ENCODE data around the gene CDCP1. TPM values are rescaled to one million over a fixed set of nuclear protein-coding genes. Genes with fewer than 3 reads are reported as not detected.
"Not testable (repeated sequence)": the region's sequence is repeated elsewhere in the genome, so short reads cannot be mapped to it uniquely, and the experiment has no call there.

CDCP1 gene
- total RNA-seq, 1 donor from 2014 or later: 7.4 TPM

GRCh38 chr3:45081506-45082141 lies 64.6 kb downstream of the CDCP1 start:
- H3K27ac Mint-ChIP-seq: no peak overlapping the region
- peaks cover 8% of the 10 kb centered on the region for H3K4me1 Mint-ChIP-seq (ENCODE audit: low read depth)
- intact Hi-C loops (cut with micrococcal nuclease): no loop called here
- peaks cover 14% of the 10 kb centered on the region for H3K36me3 Mint-ChIP-seq (ENCODE audit: low read depth)
- H3K9me3 Mint-ChIP-seq: no peaks in the 10 kb centered on the region
- no peaks in the 10 kb centered on the region for H3K27me3 Mint-ChIP-seq (ENCODE audit: low read depth)
- DNase-seq (ENCODE audit: low spot score): no peak
- H3K4me3 Mint-ChIP-seq (ENCODE audit: low read depth): no peak overlapping the region

GRCh38 chr3:45080824-45081223 lies 65.4 kb downstream of the CDCP1 start:
- H3K9me3 Mint-ChIP-seq: no peaks in the 10 kb centered on the region
- no peak for DNase-seq (ENCODE audit: low spot score)
- peaks cover 14% of the 10 kb centered on the region for H3K36me3 Mint-ChIP-seq (ENCODE audit: low read depth)
- no peaks in the 10 kb centered on the region for H3K27me3 Mint-ChIP-seq (ENCODE audit: low read depth)
- no peak overlapping the region for H3K4me3 Mint-ChIP-seq (ENCODE audit: low read depth)
- H3K27ac Mint-ChIP-seq: no peak overlapping the region
- intact Hi-C loops (cut with micrococcal nuclease): no loop called here
- H3K4me1 Mint-ChIP-seq (ENCODE audit: low read depth): peaks cover 8% of the 10 kb centered on the region

GRCh38 chr3:45079715-45080114 lies 66.5 kb downstream of the CDCP1 start:
- no peaks in the 10 kb centered on the region for H3K27me3 Mint-ChIP-seq (ENCODE audit: low read depth)
- DNase-seq (ENCODE audit: low spot score): no peak
- H3K9me3 Mint-ChIP-seq: no peaks in the 10 kb centered on the region
- no peak overlapping the region for H3K27ac Mint-ChIP-seq
- no peak overlapping the region for H3K4me3 Mint-ChIP-seq (ENCODE audit: low read depth)
- intact Hi-C loops (cut with micrococcal nuclease): no loop called here
- H3K36me3 Mint-ChIP-seq (ENCODE audit: low read depth): peaks cover 6% of the 10 kb centered on the region
- H3K4me1 Mint-ChIP-seq (ENCODE audit: low read depth): peaks cover 8% of the 10 kb centered on the region

- Mint-ChIP-seq H3K4me1 (ENCODE audit: low read depth) (peaks cover 8% of the 10 kb centered on the region), H3K9me3 (no peaks in the 10 kb centered on the region), H3K27ac (no peak overlapping the region), H3K36me3 (ENCODE audit: low read depth) (peaks cover 2% of the 10 kb centered on the region), H3K4me3 (ENCODE audit: low read depth) (no peak overlapping the region), H3K27me3 (ENCODE audit: low read depth) (peaks cover 2% of the 10 kb centered on the region)
- DNase-seq (ENCODE audit: low spot score): no peak
- intact Hi-C loops (cut with micrococcal nuclease): no loop called here
These were observed 67.2 kb downstream of the CDCP1 start for GRCh38 chr3:45078910-45079522.

GRCh38 chr3:45078256-45078655 lies 67.9 kb downstream of the CDCP1 start:
- H3K9me3 Mint-ChIP-seq; H3K4me3 Mint-ChIP-seq (ENCODE audit: low read depth); H3K36me3 Mint-ChIP-seq (ENCODE audit: low read depth); intact Hi-C loops (cut with micrococcal nuclease); H3K27ac Mint-ChIP-seq; H3K27me3 Mint-ChIP-seq (ENCODE audit: low read depth); H3K4me1 Mint-ChIP-seq (ENCODE audit: low read depth); DNase-seq (ENCODE audit: low spot score): not testable (repeated sequence)

GRCh38 chr3:45075821-45076625 lies 70.2 kb downstream of the CDCP1 start:
- Mint-ChIP-seq H3K4me3 (ENCODE audit: low read depth) (no peak overlapping the region), H3K9me3 (no peaks in the 10 kb centered on the region), H3K27me3 (ENCODE audit: low read depth) (peaks cover 4% of the 10 kb centered on the region), H3K36me3 (ENCODE audit: low read depth) (no peaks in the 10 kb centered on the region), H3K27ac (no peak overlapping the region), H3K4me1 (ENCODE audit: low read depth) (peaks cover 8% of the 10 kb centered on the region)
- DNase-seq (ENCODE audit: low spot score): no peak
- intact Hi-C loops (cut with micrococcal nuclease): no loop called here

- no peaks in the 10 kb centered on the region for H3K9me3 Mint-ChIP-seq
- H3K27ac Mint-ChIP-seq: no peak overlapping the region
- DNase-seq (ENCODE audit: low spot score): no peak
- peaks cover 28% of the 10 kb centered on the region for H3K4me1 Mint-ChIP-seq (ENCODE audit: low read depth)
- intact Hi-C loops (cut with micrococcal nuclease): no loop called here
- no peaks in the 10 kb centered on the region for H3K36me3 Mint-ChIP-seq (ENCODE audit: low read depth)
- peaks cover 7% of the 10 kb centered on the region for H3K27me3 Mint-ChIP-seq (ENCODE audit: low read depth)
- H3K4me3 Mint-ChIP-seq (ENCODE audit: low read depth): no peak overlapping the region
These were observed 75.1 kb downstream of the CDCP1 start for GRCh38 chr3:45071075-45071474.

- intact Hi-C loops (cut with micrococcal nuclease): loop anchor here (5.0 kb wide), 1 partner anchor 119 kb away; no protein-coding TSS in a partner anchor
- Mint-ChIP-seq H3K27me3 (ENCODE audit: low read depth) (peaks cover 4% of the 10 kb centered on the region), H3K9me3 (no peaks in the 10 kb centered on the region), H3K27ac (no peak overlapping the region), H3K4me1 (ENCODE audit: low read depth) (peaks cover 46% of the 10 kb centered on the region), H3K4me3 (ENCODE audit: low read depth) (no peak overlapping the region), H3K36me3 (ENCODE audit: low read depth) (no peaks in the 10 kb centered on the region)
- no peak for DNase-seq (ENCODE audit: low spot score)
These were observed 78.2 kb downstream of the CDCP1 start for GRCh38 chr3:45067941-45068340.

GRCh38 chr3:45067486-45067885 lies 78.7 kb downstream of the CDCP1 start:
- no peaks in the 10 kb centered on the region for H3K36me3 Mint-ChIP-seq (ENCODE audit: low read depth)
- DNase-seq (ENCODE audit: low spot score): no peak
- intact Hi-C loops (cut with micrococcal nuclease): loop anchor here (5.0 kb wide), 1 partner anchor 120 kb away; no protein-coding TSS in a partner anchor
- peaks cover 46% of the 10 kb centered on the region for H3K4me1 Mint-ChIP-seq (ENCODE audit: low read depth)
- H3K4me3 Mint-ChIP-seq (ENCODE audit: low read depth): no peak overlapping the region
- no peak overlapping the region for H3K27ac Mint-ChIP-seq
- peaks cover 3% of the 10 kb centered on the region for H3K27me3 Mint-ChIP-seq (ENCODE audit: low read depth)
- no peaks in the 10 kb centered on the region for H3K9me3 Mint-ChIP-seq

- no peak for DNase-seq (ENCODE audit: low spot score)
- H3K4me1 Mint-ChIP-seq (ENCODE audit: low read depth): peaks cover 49% of the 10 kb centered on the region
- peak overlapping the region; percentile 96 for H3K27ac Mint-ChIP-seq
- intact Hi-C loops (cut with micrococcal nuclease): loop anchor here (1.0 to 5.0 kb wide), 3 partner anchors 11 to 121 kb away; no protein-coding TSS in a partner anchor
- H3K9me3 Mint-ChIP-seq: no peaks in the 10 kb centered on the region
- peaks cover 3% of the 10 kb centered on the region for H3K27me3 Mint-ChIP-seq (ENCODE audit: low read depth)
- no peak overlapping the region for H3K4me3 Mint-ChIP-seq (ENCODE audit: low read depth)
- no peaks in the 10 kb centered on the region for H3K36me3 Mint-ChIP-seq (ENCODE audit: low read depth)
These were observed 79.9 kb downstream of the CDCP1 start for GRCh38 chr3:45066109-45066801.

- Mint-ChIP-seq H3K4me1 (ENCODE audit: low read depth) (peaks cover 49% of the 10 kb centered on the region), H3K27ac (peak overlapping the region; percentile 96)
These were observed 80.8 kb downstream of the CDCP1 start for GRCh38 chr3:45065373-45065720.

GRCh38 chr3:45064512-45065372 lies 81.4 kb downstream of the CDCP1 start:
- Mint-ChIP-seq H3K27me3 (ENCODE audit: low read depth) (peaks cover 3% of the 10 kb centered on the region), H3K9me3 (no peaks in the 10 kb centered on the region), H3K36me3 (ENCODE audit: low read depth) (no peaks in the 10 kb centered on the region), H3K4me1 (ENCODE audit: low read depth) (peaks cover 50% of the 10 kb centered on the region), H3K4me3 (ENCODE audit: low read depth) (peak overlapping the region; percentile 69), H3K27ac (peak overlapping the region; percentile 96)
- intact Hi-C loops (cut with micrococcal nuclease): loop anchor here (1.0 to 5.0 kb wide), 2 partner anchors 103 to 123 kb away; no protein-coding TSS in a partner anchor
- peak; percentile 69 for DNase-seq (ENCODE audit: low spot score)

More at GRCh38 chr3:45065373-45065720, 80.8 kb downstream of the CDCP1 start:
- Mint-ChIP-seq H3K4me3 (ENCODE audit: low read depth) (no peak overlapping the region), H3K36me3 (ENCODE audit: low read depth) (no peaks in the 10 kb centered on the region), H3K9me3 (no peaks in the 10 kb centered on the region), H3K27me3 (ENCODE audit: low read depth) (peaks cover 3% of the 10 kb centered on the region)
- intact Hi-C loops (cut with micrococcal nuclease): loop anchor here (5.0 kb wide), 1 partner anchor 122 kb away; no protein-coding TSS in a partner anchor
- no peak for DNase-seq (ENCODE audit: low spot score)
